WTC11 (cell line): ENCODE measurements around the gene BRI3. TPM values are rescaled to one million over a fixed set of nuclear protein-coding genes. Genes with fewer than 3 reads are reported as not detected.

Experiments used
- ATAC-seq: fragments of 200-7000 bp; cut with Tn5 transposase; 2 replicates; pipeline ENCODE4 v1.10.0; 2021; ENCODE audit warnings: mild to moderate bottlenecking, moderate library complexity
- CTCF ChIA-PET: fragments of 300-600 bp; sonication (Branson Sonifier 250); formaldehyde crosslinking; loops from one replicate; lab custom pipeline; 2021; ENCODE audit warnings: antibody characterized with exemption; lab: Charles Lee
- POLR2A ChIA-PET: fragments of 350-600 bp; sonication (Branson Sonifier 250); formaldehyde crosslinking; loops from one replicate; lab custom pipeline; 2021; ENCODE audit warnings: antibody characterized with exemption; lab: Charles Lee
- DNase-seq: peaks from one replicate; pipeline ENCODE4 v3.0.0; 2021; ENCODE audit warnings: low spot score
- H3K27ac Mint-ChIP-seq: 2 replicates; pipeline ENCODE4 v1.8.0; 2021; ENCODE audit warnings: mixed read lengths
- H3K27me3 Mint-ChIP-seq: 2 replicates; pipeline ENCODE4 v1.8.0; 2021; ENCODE audit warnings: low read depth, mild to moderate bottlenecking, moderate library complexity, mixed read lengths
- H3K36me3 Mint-ChIP-seq: 2 replicates; pipeline ENCODE4 v1.8.0; 2021; ENCODE audit warnings: mixed read lengths
- H3K4me1 Mint-ChIP-seq: 2 replicates; pipeline ENCODE4 v1.8.0; 2022; ENCODE audit warnings: mixed read lengths
- H3K4me3 Mint-ChIP-seq: 2 replicates; pipeline ENCODE4 v1.8.0; 2021; ENCODE audit warnings: mild to moderate bottlenecking, moderate library complexity, mixed read lengths
- H3K9me3 Mint-ChIP-seq: 2 replicates; pipeline ENCODE4 v1.8.0; 2021; ENCODE audit warnings: mixed read lengths
- ESRRA ChIP-seq: sonication (generic); formaldehyde crosslinking; IDR thresholded peaks from 2 replicates; pipeline ENCODE4 v1.8.1; 2022; ENCODE audit warnings: mild to moderate bottlenecking, missing genetic modification reagents, borderline replicate concordance
- FOXP1 ChIP-seq: sonication (generic); formaldehyde crosslinking; IDR thresholded peaks from 2 replicates; pipeline ENCODE4 v1.8.0; 2022; ENCODE audit warnings: missing genetic modification reagents, mild to moderate bottlenecking, moderate library complexity, borderline replicate concordance
- NFATC4 ChIP-seq: fragments of 250-450 bp; sonication (Bioruptor Pico); IDR thresholded peaks from 2 replicates; pipeline ENCODE4 v1.9.0; 2021; ENCODE audit warnings: mild to moderate bottlenecking
- TEAD1 ChIP-seq: sonication (generic); formaldehyde crosslinking; IDR thresholded peaks from 2 replicates; pipeline ENCODE4 v1.8.0; 2022; ENCODE audit warnings: mild to moderate bottlenecking, missing genetic modification reagents
- ZNF121 ChIP-seq: sonication (generic); formaldehyde crosslinking; IDR thresholded peaks from 2 replicates; pipeline ENCODE4 v1.8.0; 2023; ENCODE audit warnings: missing genetic modification reagents
- ZNF317 ChIP-seq: sonication (generic); formaldehyde crosslinking; IDR thresholded peaks from 2 replicates; pipeline ENCODE4 v1.8.1; 2023; ENCODE audit warnings: low read depth, mild to moderate bottlenecking, moderate library complexity, missing genetic modification reagents, borderline replicate concordance
- ZNF423 ChIP-seq: fragments of 250-450 bp; sonication (Bioruptor Pico); IDR thresholded peaks from 2 replicates; pipeline ENCODE4 v2.1.2; 2022; ENCODE audit warnings: mild to moderate bottlenecking, moderate library complexity
- total RNA-seq: library from RNA; stranded (reverse); gene quantifications from 3 replicates; pipeline ENCODE4 v1.2.3, GENCODE V29; 2021
- TF ChIP-seq, protein P1 (sequence below): sonication (generic); formaldehyde crosslinking; IDR thresholded peaks from 2 replicates; pipeline ENCODE4 v1.8.0; 2023; ENCODE audit warnings: missing genetic modification reagents
- TF ChIP-seq, protein P2 (sequence below): sonication (generic); formaldehyde crosslinking; IDR thresholded peaks from 2 replicates; pipeline ENCODE4 v1.8.1; 2022; ENCODE audit warnings: missing genetic modification reagents, borderline replicate concordance
- TF ChIP-seq, protein P3 (sequence below): sonication (generic); formaldehyde crosslinking; IDR thresholded peaks from 2 replicates; pipeline ENCODE4 v1.8.0; 2022; ENCODE audit warnings: mild to moderate bottlenecking, missing genetic modification reagents
- TF ChIP-seq, protein P4 (sequence below): fragments of 200-600 bp; IDR thresholded peaks from 2 replicates; pipeline ENCODE4 v1.8.0; 2022; ENCODE audit warnings: antibody characterized with exemption
- TF ChIP-seq, protein P5 (sequence below): sonication (generic); formaldehyde crosslinking; IDR thresholded peaks from 2 replicates; pipeline ENCODE4 v1.8.1; 2023; ENCODE audit warnings: mild to moderate bottlenecking, missing genetic modification reagents, moderate library complexity
- TF ChIP-seq, protein P6 (sequence below): fragments of 250-450 bp; sonication (Bioruptor Pico); IDR thresholded peaks from 2 replicates; pipeline ENCODE4 v1.8.0; 2021; ENCODE audit warnings: mild to moderate bottlenecking
- TF ChIP-seq, protein P7 (sequence below): sonication (generic); formaldehyde crosslinking; conservative IDR thresholded peaks from 2 replicates; pipeline ENCODE4 v1.8.1; 2022; ENCODE audit warnings: mild to moderate bottlenecking, missing genetic modification reagents
- TF ChIP-seq, protein P8 (sequence below): fragments of 250-450 bp; sonication (Bioruptor Pico); IDR thresholded peaks from 2 replicates; pipeline ENCODE4 v1.9.0; 2021; ENCODE audit warnings: mild to moderate bottlenecking, borderline replicate concordance

The BRI3 gene
- total RNA-seq, 1 experiment from 2014 or later: 112 TPM

DNA sequence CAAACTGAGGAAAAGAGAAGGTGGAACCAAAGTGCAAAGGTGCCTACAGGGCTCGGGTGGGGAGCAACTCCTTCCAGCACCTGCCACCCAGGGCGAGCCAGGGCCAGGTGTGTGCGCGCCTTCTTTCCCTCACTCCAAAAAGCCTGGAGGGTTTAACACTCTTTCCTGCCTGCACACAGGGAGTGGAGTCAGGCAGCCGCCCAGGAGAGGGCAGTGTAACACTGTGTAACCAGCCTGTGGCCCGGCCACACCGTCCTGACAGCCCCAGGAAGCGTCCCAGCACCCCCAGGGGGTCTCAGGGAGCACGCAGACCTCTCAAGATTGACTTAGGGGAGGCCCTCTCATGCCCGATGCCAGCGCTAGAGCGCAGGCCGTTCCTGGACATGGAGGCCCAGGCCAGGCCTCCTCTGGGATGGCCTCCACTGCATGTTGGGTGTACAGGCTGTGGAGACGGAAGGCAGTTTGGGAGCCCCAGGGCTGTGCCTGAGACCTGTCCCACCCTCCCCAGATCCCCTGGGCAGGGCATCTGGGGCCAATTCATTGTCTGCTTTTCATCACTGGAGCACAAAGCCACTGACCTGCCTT lies 13.4 kb downstream of the BRI3 start:
- DNase-seq: peak; percentile 87
- ChIA-PET POLR2A (interaction anchor here (0.5 to 1.5 kb wide), 2 partner anchors 70 to 106 kb away, joined by 3 to 4 read pairs; partner anchors contain the start of gene BAIAP2L1), CTCF (interaction anchor here (0.9 to 3.7 kb wide), 4 partner anchors 106 to 126 kb away, joined by 3 to 34 read pairs (median 4); partner anchors contain the start of gene BAIAP2L1)
- peaks cover 22% of the 10 kb centered on the region for H3K4me1 Mint-ChIP-seq
- peak; percentile 89 for ATAC-seq
- TF ChIP-seq, protein P1, sequence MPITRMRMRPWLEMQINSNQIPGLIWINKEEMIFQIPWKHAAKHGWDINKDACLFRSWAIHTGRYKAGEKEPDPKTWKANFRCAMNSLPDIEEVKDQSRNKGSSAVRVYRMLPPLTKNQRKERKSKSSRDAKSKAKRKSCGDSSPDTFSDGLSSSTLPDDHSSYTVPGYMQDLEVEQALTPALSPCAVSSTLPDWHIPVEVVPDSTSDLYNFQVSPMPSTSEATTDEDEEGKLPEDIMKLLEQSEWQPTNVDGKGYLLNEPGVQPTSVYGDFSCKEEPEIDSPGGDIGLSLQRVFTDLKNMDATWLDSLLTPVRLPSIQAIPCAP: no peak
- TF ChIP-seq, protein P2, sequence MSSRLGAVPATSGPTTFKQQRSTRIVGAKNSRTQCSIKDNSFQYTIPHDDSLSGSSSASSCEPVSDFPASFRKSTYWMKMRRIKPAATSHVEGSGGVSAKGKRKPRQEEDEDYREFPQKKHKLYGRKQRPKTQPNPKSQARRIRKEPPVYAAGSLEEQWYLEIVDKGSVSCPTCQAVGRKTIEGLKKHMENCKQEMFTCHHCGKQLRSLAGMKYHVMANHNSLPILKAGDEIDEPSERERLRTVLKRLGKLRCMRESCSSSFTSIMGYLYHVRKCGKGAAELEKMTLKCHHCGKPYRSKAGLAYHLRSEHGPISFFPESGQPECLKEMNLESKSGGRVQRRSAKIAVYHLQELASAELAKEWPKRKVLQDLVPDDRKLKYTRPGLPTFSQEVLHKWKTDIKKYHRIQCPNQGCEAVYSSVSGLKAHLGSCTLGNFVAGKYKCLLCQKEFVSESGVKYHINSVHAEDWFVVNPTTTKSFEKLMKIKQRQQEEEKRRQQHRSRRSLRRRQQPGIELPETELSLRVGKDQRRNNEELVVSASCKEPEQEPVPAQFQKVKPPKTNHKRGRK: no peak
- TF ChIP-seq FOXP1 (CRISPR knock-in tag) (peak; percentile 34; the same call in 1 of the 2 replicates), TEAD1 (CRISPR knock-in tag) (0 out of 2 replicates have a peak, but pooled peaks have one; percentile 34), ZNF423 (CRISPR knock-in tag) (peak; percentile 86)
- TF ChIP-seq, protein P3, sequence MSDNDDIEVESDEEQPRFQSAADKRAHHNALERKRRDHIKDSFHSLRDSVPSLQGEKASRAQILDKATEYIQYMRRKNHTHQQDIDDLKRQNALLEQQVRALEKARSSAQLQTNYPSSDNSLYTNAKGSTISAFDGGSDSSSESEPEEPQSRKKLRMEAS (CRISPR knock-in tag): 0 out of 2 replicates have a peak, but pooled peaks have one; percentile 22
- TF ChIP-seq, protein P4, sequence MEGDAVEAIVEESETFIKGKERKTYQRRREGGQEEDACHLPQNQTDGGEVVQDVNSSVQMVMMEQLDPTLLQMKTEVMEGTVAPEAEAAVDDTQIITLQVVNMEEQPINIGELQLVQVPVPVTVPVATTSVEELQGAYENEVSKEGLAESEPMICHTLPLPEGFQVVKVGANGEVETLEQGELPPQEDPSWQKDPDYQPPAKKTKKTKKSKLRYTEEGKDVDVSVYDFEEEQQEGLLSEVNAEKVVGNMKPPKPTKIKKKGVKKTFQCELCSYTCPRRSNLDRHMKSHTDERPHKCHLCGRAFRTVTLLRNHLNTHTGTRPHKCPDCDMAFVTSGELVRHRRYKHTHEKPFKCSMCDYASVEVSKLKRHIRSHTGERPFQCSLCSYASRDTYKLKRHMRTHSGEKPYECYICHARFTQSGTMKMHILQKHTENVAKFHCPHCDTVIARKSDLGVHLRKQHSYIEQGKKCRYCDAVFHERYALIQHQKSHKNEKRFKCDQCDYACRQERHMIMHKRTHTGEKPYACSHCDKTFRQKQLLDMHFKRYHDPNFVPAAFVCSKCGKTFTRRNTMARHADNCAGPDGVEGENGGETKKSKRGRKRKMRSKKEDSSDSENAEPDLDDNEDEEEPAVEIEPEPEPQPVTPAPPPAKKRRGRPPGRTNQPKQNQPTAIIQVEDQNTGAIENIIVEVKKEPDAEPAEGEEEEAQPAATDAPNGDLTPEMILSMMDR: peak; percentile 71
- TF ChIP-seq, protein P5, sequence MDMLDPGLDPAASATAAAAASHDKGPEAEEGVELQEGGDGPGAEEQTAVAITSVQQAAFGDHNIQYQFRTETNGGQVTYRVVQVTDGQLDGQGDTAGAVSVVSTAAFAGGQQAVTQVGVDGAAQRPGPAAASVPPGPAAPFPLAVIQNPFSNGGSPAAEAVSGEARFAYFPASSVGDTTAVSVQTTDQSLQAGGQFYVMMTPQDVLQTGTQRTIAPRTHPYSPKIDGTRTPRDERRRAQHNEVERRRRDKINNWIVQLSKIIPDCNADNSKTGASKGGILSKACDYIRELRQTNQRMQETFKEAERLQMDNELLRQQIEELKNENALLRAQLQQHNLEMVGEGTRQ (CRISPR knock-in tag): no peak
- TF ChIP-seq, protein P6, sequence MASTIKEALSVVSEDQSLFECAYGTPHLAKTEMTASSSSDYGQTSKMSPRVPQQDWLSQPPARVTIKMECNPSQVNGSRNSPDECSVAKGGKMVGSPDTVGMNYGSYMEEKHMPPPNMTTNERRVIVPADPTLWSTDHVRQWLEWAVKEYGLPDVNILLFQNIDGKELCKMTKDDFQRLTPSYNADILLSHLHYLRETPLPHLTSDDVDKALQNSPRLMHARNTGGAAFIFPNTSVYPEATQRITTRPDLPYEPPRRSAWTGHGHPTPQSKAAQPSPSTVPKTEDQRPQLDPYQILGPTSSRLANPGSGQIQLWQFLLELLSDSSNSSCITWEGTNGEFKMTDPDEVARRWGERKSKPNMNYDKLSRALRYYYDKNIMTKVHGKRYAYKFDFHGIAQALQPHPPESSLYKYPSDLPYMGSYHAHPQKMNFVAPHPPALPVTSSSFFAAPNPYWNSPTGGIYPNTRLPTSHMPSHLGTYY (CRISPR knock-in tag): peak; percentile 51; the same call in 1 of the 2 replicates
- H3K27me3 Mint-ChIP-seq: no peaks in the 10 kb centered on the region
- H3K9me3 Mint-ChIP-seq: no peaks in the 10 kb centered on the region
- H3K27ac Mint-ChIP-seq: peak overlapping the region; percentile 89; the same call in 1 of the 2 replicates
- H3K4me3 Mint-ChIP-seq: no peak overlapping the region
- peaks cover 25% of the 10 kb centered on the region for H3K36me3 Mint-ChIP-seq

DNA sequence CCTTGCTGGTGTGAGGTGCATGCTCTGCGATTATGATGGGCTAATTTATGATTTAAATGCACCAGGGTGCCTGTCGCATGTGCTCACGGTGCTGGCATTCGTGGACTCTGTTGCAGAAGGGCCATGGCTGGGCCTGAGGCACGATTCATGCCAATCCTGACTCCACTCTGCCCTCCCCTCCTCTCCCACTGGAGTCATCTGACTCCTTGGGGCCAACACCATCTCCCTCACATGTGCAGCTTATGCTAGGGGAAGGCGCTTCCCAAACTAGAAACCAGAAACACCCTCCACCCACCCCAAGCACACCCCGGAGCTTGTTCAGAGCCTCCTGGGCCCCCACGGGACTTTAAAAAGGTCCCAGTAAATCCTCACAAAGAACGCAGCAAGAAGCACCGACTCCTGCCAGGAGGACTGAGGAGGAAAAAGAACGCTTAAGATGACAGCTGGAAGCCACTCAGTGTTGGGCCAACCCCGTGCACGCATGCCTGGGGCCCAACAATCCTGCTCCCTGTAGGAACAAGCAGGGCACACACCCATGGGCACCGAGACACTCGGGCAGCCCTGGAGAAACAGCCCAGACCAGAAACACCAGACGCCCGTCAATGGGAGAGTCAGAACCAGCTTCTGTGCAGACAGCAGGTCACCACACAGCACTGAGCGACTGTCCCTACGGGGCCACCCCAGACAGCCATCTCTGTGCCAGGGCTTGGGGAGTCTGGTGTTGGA lies 14.1 kb downstream of the BRI3 start:
- ChIA-PET CTCF (interaction anchor here (0.6 to 3.7 kb wide), 2 partner anchors 16 to 106 kb away, joined by 3 to 34 read pairs; partner anchors contain the start of gene BAIAP2L1), POLR2A (interaction anchor here (1.5 kb wide), 1 partner anchor 105 kb away, joined by 4 read pairs; the partner anchor contains the start of gene BAIAP2L1)
- H3K27ac Mint-ChIP-seq: peak overlapping the region; percentile 60; the same call in 1 of the 2 replicates
- peaks cover 31% of the 10 kb centered on the region for H3K36me3 Mint-ChIP-seq
- H3K4me1 Mint-ChIP-seq: peaks cover 22% of the 10 kb centered on the region
- no peak for DNase-seq
- ATAC-seq: no peak
- no peaks in the 10 kb centered on the region for H3K27me3 Mint-ChIP-seq
- H3K9me3 Mint-ChIP-seq: no peaks in the 10 kb centered on the region
- H3K4me3 Mint-ChIP-seq: no peak overlapping the region
- TF ChIP-seq NFATC4: no peak
- TF ChIP-seq ZNF121 (CRISPR knock-in tag): no peak
- no peak for TF ChIP-seq ESRRA (CRISPR knock-in tag)
- TF ChIP-seq, protein P7, sequence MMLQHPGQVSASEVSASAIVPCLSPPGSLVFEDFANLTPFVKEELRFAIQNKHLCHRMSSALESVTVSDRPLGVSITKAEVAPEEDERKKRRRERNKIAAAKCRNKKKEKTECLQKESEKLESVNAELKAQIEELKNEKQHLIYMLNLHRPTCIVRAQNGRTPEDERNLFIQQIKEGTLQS (CRISPR knock-in tag): no peak
- TF ChIP-seq, protein P8, sequence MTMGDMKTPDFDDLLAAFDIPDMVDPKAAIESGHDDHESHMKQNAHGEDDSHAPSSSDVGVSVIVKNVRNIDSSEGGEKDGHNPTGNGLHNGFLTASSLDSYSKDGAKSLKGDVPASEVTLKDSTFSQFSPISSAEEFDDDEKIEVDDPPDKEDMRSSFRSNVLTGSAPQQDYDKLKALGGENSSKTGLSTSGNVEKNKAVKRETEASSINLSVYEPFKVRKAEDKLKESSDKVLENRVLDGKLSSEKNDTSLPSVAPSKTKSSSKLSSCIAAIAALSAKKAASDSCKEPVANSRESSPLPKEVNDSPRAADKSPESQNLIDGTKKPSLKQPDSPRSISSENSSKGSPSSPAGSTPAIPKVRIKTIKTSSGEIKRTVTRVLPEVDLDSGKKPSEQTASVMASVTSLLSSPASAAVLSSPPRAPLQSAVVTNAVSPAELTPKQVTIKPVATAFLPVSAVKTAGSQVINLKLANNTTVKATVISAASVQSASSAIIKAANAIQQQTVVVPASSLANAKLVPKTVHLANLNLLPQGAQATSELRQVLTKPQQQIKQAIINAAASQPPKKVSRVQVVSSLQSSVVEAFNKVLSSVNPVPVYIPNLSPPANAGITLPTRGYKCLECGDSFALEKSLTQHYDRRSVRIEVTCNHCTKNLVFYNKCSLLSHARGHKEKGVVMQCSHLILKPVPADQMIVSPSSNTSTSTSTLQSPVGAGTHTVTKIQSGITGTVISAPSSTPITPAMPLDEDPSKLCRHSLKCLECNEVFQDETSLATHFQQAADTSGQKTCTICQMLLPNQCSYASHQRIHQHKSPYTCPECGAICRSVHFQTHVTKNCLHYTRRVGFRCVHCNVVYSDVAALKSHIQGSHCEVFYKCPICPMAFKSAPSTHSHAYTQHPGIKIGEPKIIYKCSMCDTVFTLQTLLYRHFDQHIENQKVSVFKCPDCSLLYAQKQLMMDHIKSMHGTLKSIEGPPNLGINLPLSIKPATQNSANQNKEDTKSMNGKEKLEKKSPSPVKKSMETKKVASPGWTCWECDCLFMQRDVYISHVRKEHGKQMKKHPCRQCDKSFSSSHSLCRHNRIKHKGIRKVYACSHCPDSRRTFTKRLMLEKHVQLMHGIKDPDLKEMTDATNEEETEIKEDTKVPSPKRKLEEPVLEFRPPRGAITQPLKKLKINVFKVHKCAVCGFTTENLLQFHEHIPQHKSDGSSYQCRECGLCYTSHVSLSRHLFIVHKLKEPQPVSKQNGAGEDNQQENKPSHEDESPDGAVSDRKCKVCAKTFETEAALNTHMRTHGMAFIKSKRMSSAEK: no peak
- TF ChIP-seq ZNF317 (CRISPR knock-in tag): no peak
